ENCODE data around the gene PHACTR1. TPM values are rescaled to one million over a fixed set of nuclear protein-coding genes. Genes with fewer than 3 reads are reported as not detected.

Gene PHACTR1
- total and polyA plus RNA-seq, 4 donors: 0.31 to 1.5 (median 0.79) TPM

DNA sequence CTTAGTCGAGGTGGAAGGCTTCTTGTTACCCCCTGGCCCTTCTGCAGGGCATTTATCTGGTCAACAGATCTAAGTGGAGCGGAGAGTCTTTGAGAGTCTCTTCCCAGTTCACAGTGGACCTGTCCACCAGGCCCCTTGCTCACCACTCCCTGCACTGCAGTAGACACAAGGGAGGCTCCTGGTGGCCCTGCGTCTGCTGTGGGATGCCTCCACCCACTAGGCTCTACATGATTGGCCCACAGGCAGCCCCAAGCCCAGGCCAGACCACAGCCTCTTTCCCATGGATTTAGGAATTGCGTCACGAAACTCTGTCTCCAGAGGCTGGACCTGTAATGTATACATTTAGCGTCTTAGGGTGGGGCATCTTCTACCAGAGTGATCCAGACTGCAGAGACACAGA, 583.4 kb downstream of the PHACTR1 start:
- no peak overlapping the region for H3K9ac ChIP-seq (ENCODE audit: low read depth in 1 of 2, low read length in 2 of 2)
- TF ChIP-seq GABPA (IDR thresholded peaks at IDR 0.05 in 1 of 2, conservative IDR thresholded peaks at IDR 0.05 in 1 of 2) (no peak), TAF1 (conservative IDR thresholded peaks at IDR 0.05) (no peak), HNF4G (IDR thresholded peaks at IDR 0.05) (no peak), JUND (IDR thresholded peaks at IDR 0.05) (no peak), SP1 (IDR thresholded peaks at IDR 0.05) (no peak), RAD21 (IDR thresholded peaks at IDR 0.05) (no peak), EGR1 (IDR thresholded peaks at IDR 0.05; ENCODE audit: low read depth in 2 of 2) (no peak), FOXA1 (IDR thresholded peaks at IDR 0.05) (no peak), YY1 (IDR thresholded peaks at IDR 0.05) (no peak)
- TF ChIP-seq, protein P1, sequence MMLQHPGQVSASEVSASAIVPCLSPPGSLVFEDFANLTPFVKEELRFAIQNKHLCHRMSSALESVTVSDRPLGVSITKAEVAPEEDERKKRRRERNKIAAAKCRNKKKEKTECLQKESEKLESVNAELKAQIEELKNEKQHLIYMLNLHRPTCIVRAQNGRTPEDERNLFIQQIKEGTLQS (IDR thresholded peaks at IDR 0.05): no peak
- WGBS: 87% methylated on average over 6 of the region's 6 CpGs
- H3K4me1 ChIP-seq (ENCODE audit: control insufficient read depth in 4 of 4, insufficient read depth in 4 of 4, low read length in 3 of 4): no peaks in the 10 kb centered on the region
- H3K4me3 ChIP-seq (ENCODE audit: low read depth in 1 of 3, low read length in 3 of 3): no peak overlapping the region
- no peak for DNase-seq (ENCODE audit: low spot score)
- no peaks in the 10 kb centered on the region for H3K27me3 ChIP-seq (ENCODE audit: control insufficient read depth in 4 of 4, insufficient read depth in 4 of 4, low read length in 3 of 4)
- H3K27ac ChIP-seq (ENCODE audit: low read depth in 1 of 2, low read length in 2 of 2): no peak overlapping the region
- H3K36me3 ChIP-seq (ENCODE audit: control insufficient read depth in 4 of 4, insufficient read depth in 3 of 4, low read depth in 1 of 4, low read length in 3 of 4): peaks cover 2 to 21% (median 11%) of the 10 kb centered on the region in 4 donors
- H3K9me3 ChIP-seq (ENCODE audit: control insufficient read depth in 4 of 4, low read length in 3 of 4): no peaks in the 10 kb centered on the region

DNA sequence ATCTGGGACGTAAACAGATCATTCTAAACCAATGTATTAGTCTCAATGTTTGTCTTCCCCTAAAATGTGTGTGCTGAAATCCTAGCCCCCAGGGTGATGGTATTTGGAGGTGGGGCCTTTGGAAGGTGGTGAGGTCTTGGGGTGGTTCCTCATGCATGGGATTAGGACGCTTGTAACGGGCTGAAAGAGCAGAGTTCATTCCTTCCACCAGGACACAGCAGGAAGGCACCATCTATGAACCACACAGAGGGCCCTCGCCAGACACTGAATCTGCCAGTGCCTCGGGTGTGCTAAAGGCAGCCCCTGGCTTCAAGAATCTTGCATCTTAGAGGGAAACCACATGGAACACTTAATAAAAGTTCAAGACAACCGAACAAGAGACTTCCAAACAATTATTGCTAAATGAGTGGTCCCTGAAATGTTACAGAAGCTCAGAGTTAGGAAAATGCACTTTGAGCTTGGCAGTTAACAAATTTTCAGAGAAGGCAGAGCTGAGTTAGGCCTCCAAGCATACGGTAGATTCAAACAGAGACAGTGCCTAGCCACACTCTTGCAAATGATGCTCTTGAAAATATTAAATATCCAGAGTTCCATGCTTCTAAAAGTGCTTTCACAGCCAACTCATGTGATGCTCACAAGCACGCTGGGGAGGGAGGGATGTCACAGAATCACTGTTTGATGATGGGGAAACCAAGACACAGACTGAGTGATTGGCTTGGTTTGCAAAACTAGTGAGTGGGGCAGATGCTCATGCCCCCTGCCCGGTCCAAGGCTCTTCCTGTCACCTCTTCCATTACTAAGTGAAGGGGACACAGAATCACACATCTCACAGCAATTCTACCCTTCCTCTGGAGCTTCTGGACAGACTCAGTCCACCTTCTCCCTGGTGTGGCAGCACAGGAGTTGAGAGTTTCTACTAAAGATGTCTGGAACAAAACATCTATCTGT, 584.4 kb downstream of the PHACTR1 start:
- H3K27me3 ChIP-seq (ENCODE audit: control insufficient read depth in 4 of 4, insufficient read depth in 4 of 4, low read length in 3 of 4): no peaks in the 10 kb centered on the region
- no peaks in the 10 kb centered on the region for H3K4me1 ChIP-seq (ENCODE audit: control insufficient read depth in 4 of 4, insufficient read depth in 4 of 4, low read length in 3 of 4)
- no peak for TF ChIP-seq TAF1 (conservative IDR thresholded peaks at IDR 0.05)
- TF ChIP-seq FOXA1 (IDR thresholded peaks at IDR 0.05): no peak
- TF ChIP-seq, protein P1 (IDR thresholded peaks at IDR 0.05): no peak
- TF ChIP-seq FOXA2 (IDR thresholded peaks at IDR 0.05): no peak
- TF ChIP-seq, protein P2, sequence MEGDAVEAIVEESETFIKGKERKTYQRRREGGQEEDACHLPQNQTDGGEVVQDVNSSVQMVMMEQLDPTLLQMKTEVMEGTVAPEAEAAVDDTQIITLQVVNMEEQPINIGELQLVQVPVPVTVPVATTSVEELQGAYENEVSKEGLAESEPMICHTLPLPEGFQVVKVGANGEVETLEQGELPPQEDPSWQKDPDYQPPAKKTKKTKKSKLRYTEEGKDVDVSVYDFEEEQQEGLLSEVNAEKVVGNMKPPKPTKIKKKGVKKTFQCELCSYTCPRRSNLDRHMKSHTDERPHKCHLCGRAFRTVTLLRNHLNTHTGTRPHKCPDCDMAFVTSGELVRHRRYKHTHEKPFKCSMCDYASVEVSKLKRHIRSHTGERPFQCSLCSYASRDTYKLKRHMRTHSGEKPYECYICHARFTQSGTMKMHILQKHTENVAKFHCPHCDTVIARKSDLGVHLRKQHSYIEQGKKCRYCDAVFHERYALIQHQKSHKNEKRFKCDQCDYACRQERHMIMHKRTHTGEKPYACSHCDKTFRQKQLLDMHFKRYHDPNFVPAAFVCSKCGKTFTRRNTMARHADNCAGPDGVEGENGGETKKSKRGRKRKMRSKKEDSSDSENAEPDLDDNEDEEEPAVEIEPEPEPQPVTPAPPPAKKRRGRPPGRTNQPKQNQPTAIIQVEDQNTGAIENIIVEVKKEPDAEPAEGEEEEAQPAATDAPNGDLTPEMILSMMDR (IDR thresholded peaks at IDR 0.05; ENCODE audit: low read depth, low read length, missing input control): no peak
- TF ChIP-seq, protein P3, sequence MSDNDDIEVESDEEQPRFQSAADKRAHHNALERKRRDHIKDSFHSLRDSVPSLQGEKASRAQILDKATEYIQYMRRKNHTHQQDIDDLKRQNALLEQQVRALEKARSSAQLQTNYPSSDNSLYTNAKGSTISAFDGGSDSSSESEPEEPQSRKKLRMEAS (IDR thresholded peaks at IDR 0.05): no peak
- no peak for TF ChIP-seq YY1 (IDR thresholded peaks at IDR 0.05)
- no peak for TF ChIP-seq HNF4A (conservative IDR thresholded peaks at IDR 0.05)
- no peak for TF ChIP-seq NR2F2 (IDR thresholded peaks at IDR 0.05)
- TF ChIP-seq JUND (IDR thresholded peaks at IDR 0.05): no peak
- TF ChIP-seq EGR1 (IDR thresholded peaks at IDR 0.05; ENCODE audit: low read depth in 2 of 2): no peak
- TF ChIP-seq SP1 (IDR thresholded peaks at IDR 0.05): no peak
- peaks cover 2 to 23% (median 12%) of the 10 kb centered on the region in 4 donors for H3K36me3 ChIP-seq (ENCODE audit: control insufficient read depth in 4 of 4, insufficient read depth in 3 of 4, low read depth in 1 of 4, low read length in 3 of 4)
- 80% methylated on average over 9 of the region's 9 CpGs for WGBS
- no peak overlapping the region for H3K4me3 ChIP-seq (ENCODE audit: low read depth in 1 of 3, low read length in 3 of 3)
- no peak for DNase-seq (ENCODE audit: low spot score)
- no peaks in the 10 kb centered on the region for H3K9me3 ChIP-seq (ENCODE audit: control insufficient read depth in 4 of 4, low read length in 3 of 4)
- no peak overlapping the region for H3K27ac ChIP-seq (ENCODE audit: low read depth in 1 of 2, low read length in 2 of 2)
- H3K9ac ChIP-seq (ENCODE audit: low read depth in 1 of 2, low read length in 2 of 2): no peak overlapping the region

All from liver (tissue), 9 donors.